ENCODE results near the gene MPZL3.

DNA sequence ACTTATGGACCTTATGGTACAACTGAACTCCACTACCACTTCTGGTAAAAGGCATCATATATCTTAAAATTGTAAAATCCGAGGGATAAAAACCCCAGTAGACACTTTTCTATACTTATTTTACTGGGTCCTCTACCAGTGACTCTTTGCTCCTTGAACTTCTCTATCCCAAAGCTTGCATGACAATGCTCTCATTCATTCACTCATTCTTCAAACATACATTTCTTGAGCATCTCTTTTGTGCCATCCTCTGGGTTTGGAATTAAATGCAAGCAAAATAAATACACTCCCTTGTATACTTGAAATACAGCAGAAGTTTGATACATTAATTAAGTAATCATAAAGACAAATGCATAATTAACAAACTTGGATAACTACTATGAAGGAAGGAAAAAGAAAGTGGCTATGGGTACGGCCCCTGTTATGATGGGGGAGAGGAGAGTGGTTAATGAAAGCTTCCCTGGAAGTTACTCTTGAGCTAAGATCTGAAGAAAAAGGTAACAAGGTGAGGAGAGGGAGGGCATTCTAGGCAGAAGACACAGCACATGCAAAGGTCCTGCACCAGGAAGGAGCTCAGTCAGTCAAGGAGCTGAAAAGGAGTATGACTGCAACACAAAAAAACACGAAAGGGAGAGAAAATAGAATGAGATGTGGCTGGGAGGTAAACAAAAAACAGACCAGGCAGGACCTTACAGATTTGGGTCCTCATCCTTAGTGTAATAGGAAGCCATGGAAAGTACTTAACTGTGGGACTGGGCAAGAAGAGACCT, 8.0 kb downstream of the MPZL3 start:
- TF ChIP-seq, protein P1, sequence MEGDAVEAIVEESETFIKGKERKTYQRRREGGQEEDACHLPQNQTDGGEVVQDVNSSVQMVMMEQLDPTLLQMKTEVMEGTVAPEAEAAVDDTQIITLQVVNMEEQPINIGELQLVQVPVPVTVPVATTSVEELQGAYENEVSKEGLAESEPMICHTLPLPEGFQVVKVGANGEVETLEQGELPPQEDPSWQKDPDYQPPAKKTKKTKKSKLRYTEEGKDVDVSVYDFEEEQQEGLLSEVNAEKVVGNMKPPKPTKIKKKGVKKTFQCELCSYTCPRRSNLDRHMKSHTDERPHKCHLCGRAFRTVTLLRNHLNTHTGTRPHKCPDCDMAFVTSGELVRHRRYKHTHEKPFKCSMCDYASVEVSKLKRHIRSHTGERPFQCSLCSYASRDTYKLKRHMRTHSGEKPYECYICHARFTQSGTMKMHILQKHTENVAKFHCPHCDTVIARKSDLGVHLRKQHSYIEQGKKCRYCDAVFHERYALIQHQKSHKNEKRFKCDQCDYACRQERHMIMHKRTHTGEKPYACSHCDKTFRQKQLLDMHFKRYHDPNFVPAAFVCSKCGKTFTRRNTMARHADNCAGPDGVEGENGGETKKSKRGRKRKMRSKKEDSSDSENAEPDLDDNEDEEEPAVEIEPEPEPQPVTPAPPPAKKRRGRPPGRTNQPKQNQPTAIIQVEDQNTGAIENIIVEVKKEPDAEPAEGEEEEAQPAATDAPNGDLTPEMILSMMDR (IDR thresholded peaks at IDR 0.05) = no peak
- no peak for TF ChIP-seq POLR2A (IDR thresholded peaks at IDR 0.05)

All from esophagus squamous epithelium (tissue), 4 donors.